ENCODE results near the gene HELLS. TPM values are rescaled to one million over a fixed set of nuclear protein-coding genes. Genes with fewer than 3 reads are reported as not detected.

Gene HELLS
- total and polyA plus RNA-seq, 10 donors = 5.1 to 38.7 (median 16.3) TPM

- intact Hi-C loops (cut with DNase I; ENCODE audit: low total_unique reads) = no loop called here
- TF ChIP-seq CTCF (IDR thresholded peaks at IDR 0.05 in 8 of 11, conservative IDR thresholded peaks at IDR 0.05 in 3 of 11) (no peak), POLR2A (IDR thresholded peaks at IDR 0.05) (no peak), POLR2AphosphoS5 (IDR thresholded peaks at IDR 0.05) (no peak)
- 75 to 88% (median 81%) methylated on average over 1 of the region's 1 CpG for WGBS, 5 donors
These were observed 46.0 kb downstream of the HELLS start for GRCh38 chr10:94591461-94592205.

GRCh38 chr10:94602729-94603515 lies 57.3 kb downstream of the HELLS start:
- intact Hi-C loops (cut with DNase I; ENCODE audit: low total_unique reads) = no loop called here
- H3K4me1 ChIP-seq = no peaks in the 10 kb centered on the region
- no peak overlapping the region for H3K4me3 ChIP-seq
- WGBS, 5 donors = 78 to 91% (median 84%) methylated on average over 8 of the region's 8 CpGs
- no peak overlapping the region for H3K27ac ChIP-seq
- H3K36me3 ChIP-seq = peaks cover 0 to 35% (median 3%) of the 10 kb centered on the region in 6 donors
- TF ChIP-seq POLR2AphosphoS5 (IDR thresholded peaks at IDR 0.05) (no peak), CTCF (IDR thresholded peaks at IDR 0.05 in 8 of 11, conservative IDR thresholded peaks at IDR 0.05 in 3 of 11) (no peak), POLR2A (IDR thresholded peaks at IDR 0.05) (no peak)
- H3K27me3 ChIP-seq (replicated peaks in 1 of 7) = no peaks in the 10 kb centered on the region
- DNase-seq = no peak
- no peaks in the 10 kb centered on the region for H3K9me3 ChIP-seq

More at GRCh38 chr10:94591461-94592205, 46.0 kb downstream of the HELLS start:
- Histone ChIP-seq H3K4me1 (no peaks in the 10 kb centered on the region), H3K9me3 (no peaks in the 10 kb centered on the region), H3K4me3 (no peak overlapping the region), H3K36me3 (peaks cover 0 to 94% (median 0%) of the 10 kb centered on the region in 6 donors), H3K27ac (no peak overlapping the region), H3K27me3 (replicated peaks in 1 of 7) (no peaks in the 10 kb centered on the region)
- no peak for DNase-seq

- H3K4me1 ChIP-seq = no peaks in the 10 kb centered on the region
- H3K27ac ChIP-seq = no peak overlapping the region
- no peak for TF ChIP-seq POLR2A (IDR thresholded peaks at IDR 0.05)
- TF ChIP-seq CTCF (IDR thresholded peaks at IDR 0.05 in 8 of 11, conservative IDR thresholded peaks at IDR 0.05 in 3 of 11) = no peak
- TF ChIP-seq POLR2AphosphoS5 (IDR thresholded peaks at IDR 0.05) = no peak
- no peak overlapping the region for H3K4me3 ChIP-seq
- DNase-seq = no peak
- intact Hi-C loops (cut with DNase I; ENCODE audit: low total_unique reads) = no loop called here
- no peaks in the 10 kb centered on the region for H3K9me3 ChIP-seq
- H3K27me3 ChIP-seq (replicated peaks in 1 of 7) = no peaks in the 10 kb centered on the region
- 48 to 84% (median 67%) methylated on average over 1 of the region's 1 CpG for WGBS, 5 donors
- peaks cover 0 to 12% (median 3%) of the 10 kb centered on the region in 6 donors for H3K36me3 ChIP-seq
These were observed 61.5 kb downstream of the HELLS start for GRCh38 chr10:94607111-94607510.

- Histone ChIP-seq H3K9me3 (no peaks in the 10 kb centered on the region), H3K4me1 (no peaks in the 10 kb centered on the region), H3K27ac (no peak overlapping the region), H3K27me3 (replicated peaks in 1 of 7) (no peaks in the 10 kb centered on the region), H3K4me3 (no peak overlapping the region), H3K36me3 (peaks cover 0 to 8% (median 0%) of the 10 kb centered on the region in 6 donors)
- intact Hi-C loops (cut with DNase I; ENCODE audit: low total_unique reads) = no loop called here
- TF ChIP-seq CTCF (IDR thresholded peaks at IDR 0.05 in 8 of 11, conservative IDR thresholded peaks at IDR 0.05 in 3 of 11) = no peak
- TF ChIP-seq POLR2A (IDR thresholded peaks at IDR 0.05) = no peak
- no peak for TF ChIP-seq POLR2AphosphoS5 (IDR thresholded peaks at IDR 0.05)
- DNase-seq = no peak
- WGBS, 5 donors = 72 to 92% (median 89%) methylated on average over 4 of the region's 4 CpGs
These were observed 63.0 kb downstream of the HELLS start for GRCh38 chr10:94608559-94608958.

Measured in spleen (tissue), 11 donors.